Transverse colon (tissue), 3 donors: ENCODE data around the gene DCDC2C.

Experiments used
- CTCF ChIP-seq, 5 experiments: fragments of 200-600 bp in 3 of 5; fragments of 450-650 bp in 2 of 5; sonication (generic) in 3 of 5; IDR thresholded peaks; 1 replicate in 2 of 5; 2 replicates in 3 of 5; pipeline ENCODE4 v1.5.1; 2016 to 2017; ENCODE audit warnings: antibody characterized with exemption in 5 of 5, inconsistent platforms in 3 of 5, mild to moderate bottlenecking in 2 of 5, moderate library complexity in 1 of 5
- EP300 ChIP-seq: sonication (generic); formaldehyde crosslinking; IDR thresholded peaks from one replicate; pipeline ENCODE4 v1.6.1; 2017; ENCODE audit warnings: antibody characterized with exemption, low read depth

- no peak for TF ChIP-seq CTCF (IDR thresholded peaks at IDR 0.05)
- TF ChIP-seq EP300, result no peak
These were observed 56.0 kb downstream of the DCDC2C start for GRCh38 chr2:3759331-3759730.
